ENCODE measurements around the gene CDH1.

Gene CDH1

DNA sequence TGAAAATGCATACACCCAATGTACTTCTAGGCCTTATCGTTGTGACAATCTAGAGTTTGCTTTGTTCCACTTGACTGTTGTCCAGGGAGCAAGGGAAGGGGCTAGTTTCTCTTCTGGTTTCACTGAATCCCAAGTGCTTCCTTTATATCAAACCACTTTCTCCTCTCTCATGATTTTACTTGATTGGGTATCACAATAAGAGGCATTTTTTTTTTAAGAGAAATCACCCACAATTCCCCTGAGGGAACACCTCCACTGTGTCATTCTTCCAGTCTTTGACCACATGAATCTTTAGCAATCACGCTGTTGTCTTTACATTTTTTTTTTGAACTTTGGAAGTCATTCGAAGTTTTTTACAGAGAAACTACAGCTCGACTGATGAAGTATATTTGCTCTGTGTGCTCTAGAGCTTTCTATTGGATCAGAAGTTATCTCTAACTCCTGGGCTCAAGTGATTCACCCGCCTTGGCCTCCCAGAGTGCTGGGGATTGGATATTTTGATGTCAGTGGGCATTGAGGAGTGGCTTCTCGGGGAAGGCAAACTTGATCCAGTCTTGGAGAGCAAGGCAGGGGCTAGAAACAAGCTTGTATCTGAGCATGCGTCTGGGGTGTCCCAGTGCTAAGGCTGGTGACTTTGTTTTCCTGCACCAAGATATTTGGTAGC, 3.0 kb downstream of the CDH1 start:
- no peak overlapping the region for H3K4me3 ChIP-seq (ENCODE audit: low read length)
- DNase-seq (ENCODE audit: low read depth), result no peak
- TF ChIP-seq, protein P1, sequence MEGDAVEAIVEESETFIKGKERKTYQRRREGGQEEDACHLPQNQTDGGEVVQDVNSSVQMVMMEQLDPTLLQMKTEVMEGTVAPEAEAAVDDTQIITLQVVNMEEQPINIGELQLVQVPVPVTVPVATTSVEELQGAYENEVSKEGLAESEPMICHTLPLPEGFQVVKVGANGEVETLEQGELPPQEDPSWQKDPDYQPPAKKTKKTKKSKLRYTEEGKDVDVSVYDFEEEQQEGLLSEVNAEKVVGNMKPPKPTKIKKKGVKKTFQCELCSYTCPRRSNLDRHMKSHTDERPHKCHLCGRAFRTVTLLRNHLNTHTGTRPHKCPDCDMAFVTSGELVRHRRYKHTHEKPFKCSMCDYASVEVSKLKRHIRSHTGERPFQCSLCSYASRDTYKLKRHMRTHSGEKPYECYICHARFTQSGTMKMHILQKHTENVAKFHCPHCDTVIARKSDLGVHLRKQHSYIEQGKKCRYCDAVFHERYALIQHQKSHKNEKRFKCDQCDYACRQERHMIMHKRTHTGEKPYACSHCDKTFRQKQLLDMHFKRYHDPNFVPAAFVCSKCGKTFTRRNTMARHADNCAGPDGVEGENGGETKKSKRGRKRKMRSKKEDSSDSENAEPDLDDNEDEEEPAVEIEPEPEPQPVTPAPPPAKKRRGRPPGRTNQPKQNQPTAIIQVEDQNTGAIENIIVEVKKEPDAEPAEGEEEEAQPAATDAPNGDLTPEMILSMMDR (conservative IDR thresholded peaks at IDR 0.05; ENCODE audit: low read depth, low read length), result no peak

DNA sequence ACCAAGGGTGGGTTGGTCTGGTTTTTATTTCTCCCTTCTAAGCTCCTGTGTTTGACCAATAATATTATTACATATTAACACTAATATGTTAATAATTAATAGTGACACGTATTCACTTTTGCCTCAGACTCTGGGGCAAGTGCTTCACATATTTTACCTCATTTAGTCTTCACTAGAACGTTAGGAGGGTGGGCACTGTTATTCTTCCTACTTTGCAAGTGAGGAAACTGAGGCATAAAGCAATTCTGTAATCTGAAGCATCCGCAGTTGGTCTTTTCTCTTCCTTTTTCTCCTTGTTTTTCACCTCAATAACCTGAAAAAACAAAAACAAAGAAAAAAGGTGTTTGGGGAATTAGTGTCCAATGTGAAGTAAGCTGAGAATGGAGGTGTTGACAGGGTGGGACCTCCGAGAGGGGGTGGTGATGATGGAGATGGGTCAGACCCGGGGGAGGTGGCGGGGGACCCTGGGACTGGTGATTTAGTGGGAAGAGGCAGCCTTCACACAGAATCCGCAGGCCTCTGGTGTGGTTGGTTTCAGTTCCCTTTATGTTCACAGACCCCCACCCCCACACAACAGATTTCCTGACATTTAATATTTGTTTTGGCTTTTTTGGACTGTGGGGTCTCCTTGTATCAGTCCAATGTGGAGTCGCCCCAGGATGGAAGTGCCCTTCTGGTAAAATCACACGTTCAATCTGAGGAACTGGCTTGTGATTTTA, 3.7 kb downstream of the CDH1 start:
- TF ChIP-seq, protein P1 (conservative IDR thresholded peaks at IDR 0.05; ENCODE audit: low read depth, low read length), result no peak
- no peak for DNase-seq (ENCODE audit: low read depth)
- no peak overlapping the region for H3K4me3 ChIP-seq (ENCODE audit: low read length)

DNA sequence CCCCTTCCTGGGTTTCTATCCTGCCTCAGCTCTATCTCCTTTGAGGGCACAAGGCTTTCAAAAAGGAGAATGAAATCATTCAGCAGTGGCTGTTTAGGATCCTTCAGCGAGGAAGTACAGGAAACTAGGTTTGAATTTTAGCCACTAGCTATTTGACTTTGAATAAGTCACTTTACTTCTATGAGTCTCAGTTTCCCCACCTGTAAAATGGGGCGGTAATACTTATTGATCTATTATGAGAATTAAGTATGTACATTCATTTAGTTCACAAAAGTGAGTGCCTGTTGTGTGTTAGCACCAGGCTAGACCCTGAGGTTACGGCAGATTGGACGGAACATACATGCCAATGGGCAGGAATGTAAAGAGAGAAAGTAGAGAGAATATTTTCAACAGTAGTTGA, 6.6 kb downstream of the CDH1 start:
- TF ChIP-seq, protein P1 (conservative IDR thresholded peaks at IDR 0.05; ENCODE audit: low read depth, low read length), result no peak
- no peak for DNase-seq (ENCODE audit: low read depth)
- H3K4me3 ChIP-seq (ENCODE audit: low read length), result no peak overlapping the region

DNA sequence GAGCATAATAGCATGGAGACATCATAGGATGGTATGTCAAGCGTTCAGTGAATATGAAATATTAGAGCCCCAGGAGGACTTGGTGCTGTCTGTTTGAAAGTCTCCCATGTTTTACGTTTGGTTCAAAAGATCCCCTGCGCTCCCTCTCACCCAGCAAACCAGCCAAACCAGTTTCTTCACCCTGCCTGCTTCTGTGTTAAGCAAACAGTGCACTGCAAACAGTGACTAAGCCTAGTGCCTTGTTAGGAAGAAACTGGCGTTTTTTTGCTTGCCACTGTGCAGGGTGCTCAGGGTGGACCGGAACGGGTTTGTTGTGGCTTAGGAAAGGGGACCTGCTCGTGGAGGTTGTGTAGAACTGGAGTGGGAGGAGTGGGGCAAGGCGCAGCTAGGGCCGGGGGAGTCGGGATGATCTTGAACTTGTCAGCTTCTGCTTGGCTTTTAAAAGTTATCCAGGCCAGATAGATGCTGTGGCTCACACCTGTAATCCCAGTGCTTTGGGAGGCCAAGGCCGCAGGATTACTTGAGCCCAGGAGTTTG, 7.7 kb downstream of the CDH1 start:
- TF ChIP-seq, protein P1 (conservative IDR thresholded peaks at IDR 0.05; ENCODE audit: low read depth, low read length), result no peak
- no peak for DNase-seq (ENCODE audit: low read depth)
- no peak overlapping the region for H3K4me3 ChIP-seq (ENCODE audit: low read length)

DNA sequence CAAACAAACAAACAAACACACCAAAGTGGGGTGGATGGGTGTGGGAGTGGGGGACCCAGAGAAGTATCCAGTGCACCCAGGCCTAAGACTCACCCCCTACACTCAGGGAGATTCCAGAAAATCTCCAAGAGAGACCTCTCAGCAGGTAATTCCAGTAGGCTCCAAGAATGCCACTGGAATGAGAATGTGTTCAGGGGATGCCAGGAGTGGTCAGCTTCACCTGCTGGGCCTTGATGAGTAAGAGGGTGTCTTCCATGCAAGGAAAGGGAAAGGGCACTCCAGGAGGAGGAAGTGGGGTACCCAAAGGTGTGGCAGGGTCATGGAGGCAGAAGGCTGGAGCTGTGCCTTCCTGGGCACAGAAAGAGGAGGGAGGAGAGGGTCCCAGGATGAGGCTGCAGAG, 9.9 kb downstream of the CDH1 start:
- TF ChIP-seq, protein P1 (conservative IDR thresholded peaks at IDR 0.05; ENCODE audit: low read depth, low read length), result no peak
- H3K4me3 ChIP-seq (ENCODE audit: low read length), result no peak overlapping the region
- no peak for DNase-seq (ENCODE audit: low read depth)

DNA sequence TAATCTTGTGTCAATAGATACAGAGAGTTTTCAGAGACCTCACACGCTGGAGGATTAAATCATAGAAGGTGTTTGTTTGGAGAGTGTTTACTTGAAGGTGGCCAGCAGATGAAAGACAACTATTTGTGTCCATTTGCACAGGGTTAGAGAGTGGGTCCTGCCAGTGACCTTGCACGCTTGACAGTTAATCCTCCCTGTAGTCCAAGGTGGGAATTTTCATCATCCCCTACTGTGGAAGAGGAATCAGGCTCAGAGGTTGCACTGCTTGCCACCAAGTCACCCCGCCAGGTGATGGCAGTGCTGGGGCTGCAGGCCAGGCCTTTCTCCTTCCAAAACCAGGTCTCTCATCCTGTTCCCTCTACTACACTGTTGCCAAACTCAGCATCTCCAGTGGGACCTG, 12.3 kb downstream of the CDH1 start:
- DNase-seq (ENCODE audit: low read depth), result no peak
- TF ChIP-seq, protein P1 (conservative IDR thresholded peaks at IDR 0.05; ENCODE audit: low read depth, low read length), result no peak
- H3K4me3 ChIP-seq (ENCODE audit: low read length), result no peak overlapping the region
